T-cell (primary cell): Measurements from ENCODE around the gene FNBP1. TPM values are rescaled to one million over a fixed set of nuclear protein-coding genes. Genes with fewer than 3 reads are reported as not detected.

ENCODE experiments used
- ATAC-seq, 4 experiments: fragments of 200-7000 bp in 3 of 4; fragments of 150-1000 bp in 1 of 4; cut with Tn5 transposase; replicated peaks in 1 of 4; 1 replicate in 3 of 4; 2 replicates in 1 of 4; pipeline ENCODE4 v1.10.0; 2021; ENCODE audit warnings: moderate library complexity in 3 of 4, mild to moderate bottlenecking in 2 of 4, moderate number of reproducible peaks in 1 of 4
- CTCF ChIA-PET, 2 donors: fragments of 300-600 bp; sonication (Branson Sonifier 250); formaldehyde crosslinking; loops; one replicate each; lab custom pipeline; 2022; ENCODE audit warnings: antibody characterized with exemption in 2 of 2; lab: Charles Lee
- POLR2A ChIA-PET, 2 donors: fragments of 300-600 bp; sonication (Branson Sonifier 250); formaldehyde crosslinking; loops; one replicate each; lab custom pipeline; 2022; ENCODE audit warnings: antibody characterized with exemption in 2 of 2; lab: Charles Lee
- DNase-seq, 35 experiments: peaks; one replicate each; pipeline versions ENCODE4 v3.0.0 to v3.0.0-alpha.2; 2013 to 2023
- H3K27ac ChIP-seq: one replicate; pipeline ENCODE4 v1.5.1; 2013; ENCODE audit warnings: low read length
- H3K27me3 ChIP-seq, 2 experiments: replicated peaks in 1 of 2; 1 replicate in 1 of 2; 2 replicates in 1 of 2; pipeline versions ENCODE4 v1.6.1 to v1.7.0; 2013; ENCODE audit warnings: low read length in 1 of 2, mixed read lengths in 1 of 2; ENCODE audit not compliant: control insufficient read depth in 2 of 2, insufficient read depth in 2 of 2; ENCODE audit errors: extremely low read depth in 1 of 2
- H3K36me3 ChIP-seq, 2 donors: 1 replicate in 1 of 2; 2 replicates in 1 of 2; pipeline versions ENCODE4 v1.6.1 to v1.7.0; 2013; ENCODE audit warnings: low read length in 1 of 2; ENCODE audit not compliant: control insufficient read depth in 2 of 2, insufficient read depth in 1 of 2; ENCODE audit errors: extremely low read depth in 1 of 2
- H3K4me1 ChIP-seq, 2 experiments: 1 replicate in 1 of 2; 2 replicates in 1 of 2; pipeline versions ENCODE4 v1.6.1 to v1.7.0; 2013; ENCODE audit warnings: low read length in 2 of 2, mixed read lengths in 1 of 2; ENCODE audit not compliant: insufficient read depth in 2 of 2, control insufficient read depth in 1 of 2; ENCODE audit errors: extremely low read depth in 1 of 2
- H3K4me3 ChIP-seq, 2 donors: 1 replicate in 1 of 2; 2 replicates in 1 of 2; pipeline versions ENCODE4 v1.5.1 to v1.7.0; 2013; ENCODE audit warnings: mild to moderate bottlenecking in 2 of 2, low read length in 1 of 2, moderate library complexity in 1 of 2; ENCODE audit not compliant: control insufficient read depth in 1 of 2; ENCODE audit errors: extremely low read depth in 1 of 2
- H3K9me3 ChIP-seq: 2 replicates; pipeline ENCODE4 v1.7.0; 2013
- H3K27ac Mint-ChIP-seq, 2 donors: one replicate each; pipeline ENCODE4 v1.8.0; 2020 to 2021; ENCODE audit warnings: mild to moderate bottlenecking in 2 of 2, mixed read lengths in 2 of 2
- H3K27me3 Mint-ChIP-seq, 2 donors: one replicate each; pipeline ENCODE4 v1.8.0; 2021 to 2022; ENCODE audit warnings: mixed read lengths in 2 of 2
- H3K36me3 Mint-ChIP-seq: one replicate; pipeline ENCODE4 v1.8.0; 2021; ENCODE audit warnings: mixed read lengths
- H3K4me1 Mint-ChIP-seq, 3 donors: one replicate each; pipeline ENCODE4 v1.8.0; 2020 to 2022; ENCODE audit warnings: mixed read lengths in 3 of 3, mild to moderate bottlenecking in 1 of 3
- H3K4me3 Mint-ChIP-seq, 3 donors: one replicate each; pipeline ENCODE4 v1.8.0; 2020 to 2022; ENCODE audit warnings: mild to moderate bottlenecking in 3 of 3, mixed read lengths in 3 of 3, moderate library complexity in 3 of 3
- H3K9me3 Mint-ChIP-seq, 3 donors: one replicate each; pipeline ENCODE4 v1.8.0; 2020 to 2022; ENCODE audit warnings: mixed read lengths in 3 of 3
- WGBS: methylation state at CpG from one replicate; pipeline ENCODE4 v1.1.5; 2013; ENCODE audit warnings: missing lambda C conversion rate; ENCODE audit not compliant: insufficient coverage; 5-methylcytosine and 5-hydroxymethylcytosine counted together
- total RNA-seq, 35 experiments: library from RNA in 6 of 35; stranded (reverse) in 6 of 35; fragments of 120-200 nt in 1 of 35; gene quantifications; one replicate each; pipeline versions ENCODE4 v1.2.1 to v1.2.4 and lab custom pipeline; 2013 to 2026

Gene FNBP1
- total RNA-seq, 5 donors from 2014 or later (not counting 1 experiment from before 2014, with no cell fraction given): 166 to 211 (median 182) TPM

DNA sequence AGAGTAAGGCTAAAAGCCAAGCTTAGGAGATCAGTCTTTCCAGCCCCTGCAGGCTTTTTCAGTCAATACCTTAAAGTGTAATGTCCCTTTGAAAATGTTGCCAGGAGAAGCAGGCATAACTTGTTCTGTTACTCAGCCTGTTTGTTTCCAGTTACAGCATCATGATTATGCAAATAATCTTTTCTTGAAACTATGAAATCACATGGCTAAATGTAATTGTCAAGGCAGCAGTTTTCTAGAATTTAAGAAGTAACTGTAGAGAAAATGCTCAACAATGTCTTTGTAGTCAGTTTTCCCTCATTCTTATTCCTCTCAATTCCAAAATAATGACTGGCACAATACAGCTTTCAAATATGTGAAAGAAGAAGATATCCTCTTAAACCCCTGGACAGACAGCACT is 8.9 kb upstream of the FNBP1 start:
- no peaks in the 10 kb centered on the region for H3K36me3 ChIP-seq
- H3K27ac ChIP-seq: no peak overlapping the region
- Mint-ChIP-seq H3K9me3 (no peaks in the 10 kb centered on the region), H3K4me3 (peak overlapping the region; percentile 29 to 92 (median 43)), H3K4me1 (peaks cover 27 to 33% (median 29%) of the 10 kb centered on the region in 3 donors), H3K36me3 (no peaks in the 10 kb centered on the region), H3K27me3 (no peaks in the 10 kb centered on the region), H3K27ac (peak overlapping the region in 1 of 2 donors; percentile 68)
- no peak overlapping the region for H3K4me3 ChIP-seq
- ChIA-PET POLR2A (interaction anchor here in 1 of 2 donors (0.5 kb wide), 2 partner anchors 202 to 219 kb away, joined by 3 read pairs; no protein-coding TSS in a partner anchor), CTCF (interaction anchor here in 1 of 2 donors (0.5 kb wide), 1 partner anchor 22 kb away, joined by 4 read pairs; no protein-coding TSS in a partner anchor)
- DNase-seq (no peak), ATAC-seq (no peak)
- no peaks in the 10 kb centered on the region for H3K9me3 ChIP-seq
- H3K27me3 ChIP-seq: no peaks in the 10 kb centered on the region
- peaks cover 10 to 35% of the 10 kb centered on the region in 2 experiments for H3K4me1 ChIP-seq

DNA sequence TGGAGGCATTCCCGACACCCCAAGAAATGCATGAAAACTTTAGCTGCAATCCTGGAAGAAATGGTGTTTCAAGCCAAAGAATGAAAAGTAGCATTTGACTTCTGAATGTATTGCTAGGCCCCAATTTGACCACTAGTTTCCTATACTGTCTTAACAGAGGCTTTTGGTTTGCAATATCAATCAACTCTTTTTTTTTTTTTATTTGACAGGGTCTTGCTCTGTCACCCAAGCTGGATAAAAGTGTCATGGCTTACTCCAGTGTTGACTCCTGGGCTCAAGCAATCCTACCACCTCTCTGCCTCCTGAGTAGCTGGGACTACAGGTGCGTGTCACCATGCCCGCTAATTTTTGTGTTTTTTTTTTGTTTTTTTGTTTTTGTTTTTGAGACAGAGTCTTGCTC is 7.5 kb upstream of the FNBP1 start:
- Mint-ChIP-seq H3K27ac (peak overlapping the region; percentile 33 to 79), H3K36me3 (no peaks in the 10 kb centered on the region), H3K9me3 (no peaks in the 10 kb centered on the region), H3K4me1 (peaks cover 34 to 39% (median 36%) of the 10 kb centered on the region in 3 donors), H3K4me3 (no peak overlapping the region), H3K27me3 (no peaks in the 10 kb centered on the region)
- no CpG with 5 or more reads among the region's 3 CpGs for WGBS
- no peak overlapping the region for H3K27ac ChIP-seq
- no peak overlapping the region for H3K4me3 ChIP-seq
- peaks cover 15 to 31% of the 10 kb centered on the region in 2 experiments for H3K4me1 ChIP-seq
- POLR2A ChIA-PET: no interaction called here
- no peak for ATAC-seq
- no peaks in the 10 kb centered on the region for H3K36me3 ChIP-seq
- H3K9me3 ChIP-seq: no peaks in the 10 kb centered on the region
- CTCF ChIA-PET: interaction anchor here in 1 of 2 donors (0.7 kb wide), 1 partner anchor 114 kb away, joined by 6 read pairs; no protein-coding TSS in a partner anchor
- DNase-seq: no peak
- H3K27me3 ChIP-seq: no peaks in the 10 kb centered on the region

DNA sequence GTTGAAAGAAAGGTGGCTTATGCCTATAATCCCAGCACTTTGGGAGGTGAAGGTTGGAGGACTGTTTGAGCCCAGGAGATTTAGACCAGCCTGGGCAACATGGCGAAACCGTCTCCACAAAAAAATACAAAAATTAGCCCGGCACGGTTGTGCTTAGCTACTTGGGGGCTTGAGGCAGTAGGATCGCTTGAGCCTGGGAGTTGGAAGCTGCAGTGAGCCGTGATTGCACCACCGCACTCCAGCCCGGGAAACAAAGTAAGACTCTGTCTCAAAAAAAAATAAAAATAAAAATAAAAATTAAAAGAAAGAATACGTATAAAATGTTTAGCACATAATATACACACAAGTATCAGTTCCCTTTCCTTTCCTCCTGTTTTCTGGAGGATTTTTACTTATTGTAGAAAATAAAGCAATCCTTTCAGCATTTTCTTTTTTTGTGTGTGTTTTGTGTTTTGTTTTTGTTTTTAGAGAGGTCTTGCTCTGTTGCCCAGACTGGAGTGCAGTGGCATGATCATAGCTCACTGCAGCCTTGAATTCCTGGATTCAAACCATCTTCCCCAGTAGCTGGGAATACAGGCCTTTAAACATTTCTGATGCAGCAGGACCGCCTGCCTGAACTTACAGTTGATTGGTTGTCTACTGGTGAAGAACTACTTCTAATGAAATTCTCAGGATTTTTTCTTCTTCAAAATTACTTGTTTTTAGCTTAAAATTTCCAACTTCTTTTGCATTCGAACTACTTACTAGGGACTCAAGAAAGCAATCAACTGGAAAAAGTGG is 6.6 kb upstream of the FNBP1 start:
- Histone ChIP-seq H3K36me3 (no peaks in the 10 kb centered on the region), H3K4me3 (no peak overlapping the region), H3K4me1 (peaks cover 20 to 28% of the 10 kb centered on the region in 2 experiments), H3K27me3 (no peaks in the 10 kb centered on the region), H3K27ac (no peak overlapping the region), H3K9me3 (no peaks in the 10 kb centered on the region)
- Mint-ChIP-seq H3K27me3 (no peaks in the 10 kb centered on the region), H3K4me1 (peaks cover 36 to 41% (median 38%) of the 10 kb centered on the region in 3 donors), H3K36me3 (no peaks in the 10 kb centered on the region), H3K9me3 (no peaks in the 10 kb centered on the region), H3K27ac (peak overlapping the region; percentile 33 to 79), H3K4me3 (no peak overlapping the region)
- ATAC-seq (no peak), DNase-seq (no peak)
- CTCF ChIA-PET: interaction anchor here in 1 of 2 donors (0.7 to 1.0 kb wide), 2 partner anchors 21 to 113 kb away, joined by 4 to 6 read pairs; no protein-coding TSS in a partner anchor
- WGBS: no CpG with 5 or more reads among the region's 11 CpGs
- POLR2A ChIA-PET: interaction anchor here in 1 of 2 donors (0.8 kb wide), 1 partner anchor 18 kb away, joined by 4 read pairs; no protein-coding TSS in a partner anchor

DNA sequence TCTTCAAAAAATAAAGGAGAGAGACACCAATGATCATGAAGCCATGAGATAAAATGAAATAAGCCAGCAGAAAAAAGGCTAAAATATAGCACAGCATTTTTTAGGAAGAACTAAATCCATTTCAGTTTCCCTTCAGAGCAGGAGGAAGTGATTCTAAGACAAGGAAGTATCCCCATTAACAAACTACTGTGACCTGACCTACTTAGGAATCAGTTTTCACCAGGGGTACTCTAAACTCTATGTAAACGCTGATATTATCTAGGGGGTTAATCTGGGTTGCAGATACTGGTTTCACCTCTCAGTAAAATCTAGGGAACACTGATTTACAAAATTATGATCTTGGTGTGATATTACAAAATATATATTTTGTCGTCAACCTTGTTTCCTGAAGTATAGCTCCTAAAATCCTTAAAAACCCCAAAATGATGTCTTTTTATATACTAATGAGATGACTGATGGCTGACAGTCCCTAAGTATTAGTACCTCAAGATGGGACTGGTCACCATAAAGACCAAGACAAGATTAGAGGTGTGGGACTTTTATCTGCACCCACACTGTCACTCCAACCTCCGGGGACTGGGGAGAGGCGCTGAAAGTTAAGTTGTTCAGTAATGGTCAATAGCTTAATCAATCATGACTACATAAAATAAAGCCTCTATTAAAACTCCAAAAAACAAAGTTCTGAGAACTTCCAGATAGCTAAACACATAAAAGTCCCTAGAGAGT is 2.9 kb upstream of the FNBP1 start:
- Histone ChIP-seq H3K27me3 (no peaks in the 10 kb centered on the region), H3K27ac (peak overlapping the region; percentile 8), H3K36me3 (no peaks in the 10 kb centered on the region), H3K4me1 (peaks cover 19 to 24% of the 10 kb centered on the region in 2 experiments), H3K4me3 (no peak overlapping the region), H3K9me3 (no peaks in the 10 kb centered on the region)
- H3K27ac Mint-ChIP-seq: peak overlapping the region; percentile 88 to 97
- H3K36me3 Mint-ChIP-seq: no peaks in the 10 kb centered on the region
- no CpG with 5 or more reads among the region's 4 CpGs for WGBS
- H3K4me3 Mint-ChIP-seq: peak overlapping the region in 2 of 3 donors; percentile 89 to 99
- ATAC-seq: no peak
- no peak for DNase-seq
- H3K27me3 Mint-ChIP-seq: no peaks in the 10 kb centered on the region
- ChIA-PET POLR2A (interaction anchor here (0.6 to 0.7 kb wide), 3 partner anchors 88 to 155 kb away, joined by 4 to 9 read pairs (median 6); no protein-coding TSS in a partner anchor), CTCF (interaction anchor here in 1 of 2 donors (0.5 to 1.3 kb wide), 6 partner anchors 12 to 810 kb away, joined by 3 to 5 read pairs (median 3); no protein-coding TSS in a partner anchor)
- H3K9me3 Mint-ChIP-seq: no peaks in the 10 kb centered on the region
- peaks cover 38 to 50% (median 41%) of the 10 kb centered on the region in 3 donors for H3K4me1 Mint-ChIP-seq

DNA sequence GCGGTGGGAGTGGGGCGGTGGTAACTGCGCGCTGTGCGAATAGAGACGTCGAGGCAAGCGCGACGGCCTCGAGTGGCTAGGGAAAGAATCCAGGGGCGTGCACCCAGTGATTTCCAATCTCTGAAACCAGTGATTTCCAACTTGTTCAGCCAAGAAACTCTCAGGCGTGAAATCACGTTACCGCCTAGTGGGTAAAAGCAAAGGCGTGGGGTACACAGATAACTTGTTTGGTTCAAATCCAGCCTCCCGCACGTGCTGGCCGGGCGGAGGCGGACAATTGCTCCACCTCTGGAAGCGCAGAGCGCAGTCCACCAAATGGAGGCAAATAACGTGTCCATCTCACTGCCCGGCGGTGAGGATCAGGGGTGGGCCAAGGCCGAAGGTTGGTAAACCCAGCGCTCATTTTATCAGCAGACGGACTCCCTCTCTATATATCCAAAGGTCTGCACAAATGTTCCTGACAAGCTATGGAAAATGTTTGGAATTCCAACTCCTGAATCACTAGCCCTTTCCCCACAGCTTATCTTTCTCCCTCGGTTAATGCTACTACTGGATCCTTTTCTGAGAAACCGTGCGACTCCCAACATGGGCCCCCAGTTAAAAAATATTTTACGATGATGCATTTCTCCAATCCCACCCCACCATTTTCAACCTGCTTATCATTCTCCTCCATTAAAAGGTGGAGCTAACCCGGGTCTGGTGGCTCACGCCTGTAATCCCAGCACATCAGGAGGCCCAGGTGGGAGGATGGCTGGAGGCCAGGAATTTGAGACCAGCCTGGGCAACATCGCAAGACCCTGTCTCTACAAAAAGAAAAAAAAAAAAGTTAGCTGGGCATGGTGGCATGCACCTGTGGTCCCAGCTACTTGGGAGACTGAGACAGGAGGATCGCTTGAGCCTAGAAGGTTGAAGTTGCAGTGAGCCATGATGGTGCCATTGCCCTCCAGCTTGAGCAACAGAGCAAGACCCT is 950 bp upstream of the FNBP1 start:
- no peaks in the 10 kb centered on the region for H3K27me3 Mint-ChIP-seq
- peak overlapping the region; percentile 89 to 99 (median 93) for H3K4me3 Mint-ChIP-seq
- no peaks in the 10 kb centered on the region for H3K36me3 Mint-ChIP-seq
- H3K27me3 ChIP-seq: no peaks in the 10 kb centered on the region
- ATAC-seq (no peak), DNase-seq (no peak)
- peak overlapping the region; percentile 67 to 98 for H3K4me3 ChIP-seq
- CTCF ChIA-PET: interaction anchor here (0.6 to 0.7 kb wide), 3 partner anchors 9 to 104 kb away, joined by 3 to 4 read pairs (median 3); no protein-coding TSS in a partner anchor
- H3K36me3 ChIP-seq: no peaks in the 10 kb centered on the region
- H3K9me3 Mint-ChIP-seq: no peaks in the 10 kb centered on the region
- H3K4me1 Mint-ChIP-seq: peaks cover 44 to 58% (median 49%) of the 10 kb centered on the region in 3 donors
- H3K27ac Mint-ChIP-seq: peak overlapping the region; percentile 88 to 92
- peak overlapping the region; percentile 74 for H3K27ac ChIP-seq
- no peaks in the 10 kb centered on the region for H3K9me3 ChIP-seq
- H3K4me1 ChIP-seq: peaks cover 29% of the 10 kb centered on the region in 2 experiments
- POLR2A ChIA-PET: interaction anchor here (0.6 to 1.4 kb wide), 6 partner anchors 9 to 106 kb away, joined by 3 to 5 read pairs (median 3); partner anchors contain the start of gene GPR107 (in 1 of the 2)
- 62% methylated on average over 34 of the region's 37 CpGs for WGBS
